GM12801 (cell line): ENCODE results near the gene HIRA.

Source experiments
- CTCF ChIP-seq: IDR thresholded peaks from one replicate; pipeline ENCODE4 v1.5.1; 2011; ENCODE audit warnings: control low read depth; ENCODE audit not compliant: insufficient read length; ENCODE audit errors: extremely low read depth

Gene HIRA

GRCh38 chr22:19453718-19454117, 22.2 kb upstream of the HIRA start:
- no peak for TF ChIP-seq CTCF

- TF ChIP-seq CTCF, result no peak
Observed at GRCh38 chr22:19451570-19451969, 20.0 kb upstream of the HIRA start.

GRCh38 chr22:19450363-19451175, 19.0 kb upstream of the HIRA start:
- no peak for TF ChIP-seq CTCF

GRCh38 chr22:19449422-19449767, 17.9 kb upstream of the HIRA start:
- no peak for TF ChIP-seq CTCF

- TF ChIP-seq CTCF, result no peak
Observed at GRCh38 chr22:19448739-19449421, 17.3 kb upstream of the HIRA start.

GRCh38 chr22:19448076-19448607, 16.6 kb upstream of the HIRA start:
- TF ChIP-seq CTCF, result no peak

- TF ChIP-seq CTCF, result no peak
Observed at GRCh38 chr22:19447330-19448075, 16.0 kb upstream of the HIRA start, which contains the start of gene C22orf39. C22orf39 (minus strand) TSS chr22:19447711; CDS start chr22:19447688, 23 bp downstream.
